Smooth muscle cell of the umbilical artery (primary cell): ENCODE data around the gene SSBP3. TPM values are rescaled to one million over a fixed set of nuclear protein-coding genes. Genes with fewer than 3 reads are reported as not detected.

Source experiments
- total RNA-seq: library from RNA; depleted of rRNA; stranded (reverse); fragments of >200 nt; gene quantifications from 2 replicates; pipeline ENCODE4 v1.2.3, GENCODE V29; 2014

The SSBP3 gene
- total RNA-seq, result 10.7 and 11.0 TPM in 2 replicates

GRCh38 chr1:54406339-54407153 is at the start of gene SSBP3:
SSBP3 (minus strand) TSS chr1:54406394.

DNA sequence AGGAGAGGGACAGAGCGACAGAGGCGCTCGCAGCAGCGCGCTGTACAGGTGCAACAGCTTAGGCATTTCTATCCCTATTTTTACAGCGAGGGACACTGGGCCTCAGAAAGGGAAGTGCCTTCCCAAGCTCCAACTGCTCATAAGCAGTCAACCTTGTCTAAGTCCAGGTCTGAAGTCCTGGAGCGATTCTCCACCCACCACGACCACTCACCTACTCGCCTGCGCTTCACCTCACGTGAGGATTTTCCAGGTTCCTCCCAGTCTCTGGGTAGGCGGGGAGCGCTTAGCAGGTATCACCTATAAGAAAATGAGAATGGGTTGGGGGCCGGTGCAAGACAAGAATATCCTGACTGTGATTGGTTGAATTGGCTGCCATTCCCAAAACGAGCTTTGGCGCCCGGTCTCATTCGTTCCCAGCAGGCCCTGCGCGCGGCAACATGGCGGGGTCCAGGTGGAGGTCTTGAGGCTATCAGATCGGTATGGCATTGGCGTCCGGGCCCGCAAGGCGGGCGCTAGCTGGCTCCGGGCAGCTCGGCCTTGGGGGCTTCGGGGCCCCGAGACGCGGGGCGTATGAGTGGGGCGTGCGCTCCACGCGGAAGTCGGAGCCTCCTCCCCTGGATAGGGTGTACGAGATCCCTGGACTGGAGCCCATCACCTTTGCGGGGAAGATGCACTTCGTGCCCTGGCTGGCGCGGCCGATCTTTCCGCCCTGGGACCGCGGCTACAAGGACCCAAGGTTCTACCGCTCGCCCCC is 206.3 kb downstream of the SSBP3 start, which contains the start of the genes CYB5RL and MRPL37:
Gene CYB5RL (minus strand): TSS at position 266 of the 754 bp plus-strand sequence. CDS start 4,414 bp downstream, outside the sequence.
Gene MRPL37 (plus strand): TSS at position 403 of the 754 bp plus-strand sequence. CDS start 77 bp downstream, at position 480.

Other genes starting within 250 kb of the SSBP3 start
- 5.1 and 5.3 TPM in 2 replicates for gene CYB5RL, start 206.4 kb downstream of the SSBP3 start, total RNA-seq
- 32.1 and 49.0 TPM in 2 replicates for gene MRPL37, start 206.2 kb downstream of the SSBP3 start, total RNA-seq
- 1.5 and 2.4 TPM in 2 replicates for gene ACOT11, start 141.8 kb upstream of the SSBP3 start, total RNA-seq
- gene FAM151A, start 217.1 kb upstream of the SSBP3 start, total RNA-seq, result not detected in 2 replicates
- gene MROH7, start 235.4 kb upstream of the SSBP3 start, total RNA-seq, result under 0.01 and 0.14 TPM in 2 replicates